Left cardiac atrium (tissue), 4 donors: ENCODE measurements around the gene FUBP3. TPM values are rescaled to one million over a fixed set of nuclear protein-coding genes. Genes with fewer than 3 reads are reported as not detected.

ENCODE experiments used
- ATAC-seq, 2 donors: fragments of 200-7000 bp; cut with Tn5 transposase; one replicate each; pipeline ENCODE4 v1.9.1; 2020; ENCODE audit warnings: mild to moderate bottlenecking in 2 of 2, moderate library complexity in 2 of 2
- DNase-seq: peaks from one replicate; pipeline ENCODE4 v3.0.0-alpha.2; 2020
- intact Hi-C, 2 donors: fragments of 100-400 bp; cut with DNase I; formaldehyde crosslinking; loops; one replicate each; pipeline versions ENCODE4 v1.14.1 to v1.15.1; 2022 to 2023
- total RNA-seq, 2 donors: library from RNA; stranded (reverse); fragmentation: NEBNext Ultra II Directional; extraction: Animal tissue kit (Norgen Biotek cat#: 25700); gene quantifications; one replicate each; pipeline ENCODE4 v1.2.1, GENCODE V29; 2021
- donor health status: DM: no; HTN: yes; CAD: no.
- donor health status: DM: no; HTN: yes; CAD: no; lungs with severe emphysema.
- donor health status: DM: yes; HTN: yes; CAD: no.
- donor health status: Dilated cardiomyopathy.

The FUBP3 gene
- total RNA-seq, 2 donors from 2014 or later = 22.4 to 34.8 TPM

GRCh38 chr9:130630506-130631330 lies 51.3 kb downstream of the FUBP3 start:
- DNase-seq (peak; percentile 62), ATAC-seq (peak; percentile 80 to 82)
- intact Hi-C loops = no loop called here

GRCh38 chr9:130631331-130632080 lies 52.1 kb downstream of the FUBP3 start:
- ATAC-seq = no peak
- intact Hi-C loops = no loop called here
- DNase-seq = no peak

GRCh38 chr9:130632081-130632710 lies 52.8 kb downstream of the FUBP3 start:
- intact Hi-C loops = no loop called here
- DNase-seq (no peak), ATAC-seq (no peak)

- intact Hi-C loops = no loop called here
- DNase-seq (no peak), ATAC-seq (no peak)
Measured at GRCh38 chr9:130632841-130633240, 53.5 kb downstream of the FUBP3 start.

GRCh38 chr9:130633336-130634190 lies 54.2 kb downstream of the FUBP3 start:
- DNase-seq = no peak
- ATAC-seq = no peak
- intact Hi-C loops = no loop called here

- intact Hi-C loops = no loop called here
- ATAC-seq (no peak), DNase-seq (no peak)
Measured at GRCh38 chr9:130634191-130634768, 54.9 kb downstream of the FUBP3 start.

- intact Hi-C loops = no loop called here
- no peak for ATAC-seq
- DNase-seq = no peak
Measured at GRCh38 chr9:130634801-130635200, 55.4 kb downstream of the FUBP3 start.

- intact Hi-C loops = no loop called here
- ATAC-seq (no peak), DNase-seq (no peak)
Measured at GRCh38 chr9:130635306-130635705, 55.9 kb downstream of the FUBP3 start.

- no peak for DNase-seq
- intact Hi-C loops = no loop called here
- ATAC-seq = no peak
Measured at GRCh38 chr9:130635721-130636647, 56.6 kb downstream of the FUBP3 start.

GRCh38 chr9:130636648-130637020 lies 57.3 kb downstream of the FUBP3 start:
- DNase-seq = no peak
- intact Hi-C loops = no loop called here
- ATAC-seq = no peak

- ATAC-seq = no peak
- intact Hi-C loops = no loop called here
- DNase-seq = no peak
Measured at GRCh38 chr9:130638284-130639123, 59.1 kb downstream of the FUBP3 start.

- intact Hi-C loops = no loop called here
- DNase-seq (no peak), ATAC-seq (no peak)
Measured at GRCh38 chr9:130639124-130639765, 59.9 kb downstream of the FUBP3 start.

GRCh38 chr9:130639866-130640555 lies 60.6 kb downstream of the FUBP3 start:
- ATAC-seq = no peak
- intact Hi-C loops = no loop called here
- DNase-seq = no peak

- DNase-seq = no peak
- no peak for ATAC-seq
- intact Hi-C loops = no loop called here
Measured at GRCh38 chr9:130640681-130641080, 61.3 kb downstream of the FUBP3 start.

- intact Hi-C loops = no loop called here
- ATAC-seq (no peak), DNase-seq (no peak)
Measured at GRCh38 chr9:130642926-130643325, 63.5 kb downstream of the FUBP3 start.

- ATAC-seq = no peak
- intact Hi-C loops = no loop called here
- DNase-seq = no peak
Measured at GRCh38 chr9:130651221-130651620, 71.8 kb downstream of the FUBP3 start.
